Brain microvascular endothelial cell (primary cell): ENCODE results near the gene SH3PXD2B.

Source experiments
- DNase-seq: peaks from one replicate; pipeline ENCODE4 v3.0.0-alpha.2; 2020
- H3K27ac ChIP-seq: fragments of 250-450 bp; sonication (Bioruptor Pico); 2 replicates; pipeline ENCODE4 v1.5.1; 2020; ENCODE audit warnings: mild to moderate bottlenecking, moderate library complexity
- H3K27me3 ChIP-seq: fragments of 250-450 bp; sonication (Bioruptor Pico); replicated peaks from 2 replicates; pipeline ENCODE4 v1.5.1; 2020; ENCODE audit warnings: mild to moderate bottlenecking
- H3K36me3 ChIP-seq: fragments of 250-450 bp; sonication (Bioruptor Pico); replicated peaks from 2 replicates; pipeline ENCODE4 v1.5.1; 2020; ENCODE audit warnings: mild to moderate bottlenecking
- H3K4me3 ChIP-seq: 2 replicates; pipeline ENCODE4 v1.5.1; 2011; ENCODE audit warnings: low read depth, mild to moderate bottlenecking, control low read depth, low read length, moderate library complexity
- CTCF ChIP-seq: IDR thresholded peaks from 2 replicates; pipeline ENCODE4 v1.5.1; 2011; ENCODE audit warnings: low read depth, mild to moderate bottlenecking, moderate library complexity, low read length, control low read depth, inconsistent platforms; ENCODE audit errors: missing control alignments
- in situ Hi-C: cut with HindIII; loops from 2 replicates; pipeline ENCODE4 v1.10.0; 2017; ENCODE audit warnings: low sequenced_read_pairs, low pct_ligation_motif_present

Gene SH3PXD2B

GRCh38 chr5:172454358-172455086 lies at the start of gene SH3PXD2B:
SH3PXD2B (minus strand) TSS chr5:172454525; CDS start chr5:172454352, 173 bp downstream.
- in situ Hi-C loops = no loop called here
- no peaks in the 10 kb centered on the region for H3K36me3 ChIP-seq
- no peaks in the 10 kb centered on the region for H3K27me3 ChIP-seq
- H3K27ac ChIP-seq = peak within 1 kb of the TSS; percentile 72
- H3K4me3 ChIP-seq = peak within 1 kb of the TSS; percentile 93
- TF ChIP-seq CTCF = no peak
- no peak for DNase-seq

- DNase-seq = no peak
- Histone ChIP-seq H3K27ac (no peak overlapping the region), H3K36me3 (no peaks in the 10 kb centered on the region), H3K4me3 (no peak overlapping the region), H3K27me3 (peaks cover under 1% of the 10 kb centered on the region)
- in situ Hi-C loops = no loop called here
- TF ChIP-seq CTCF = no peak
These were observed 48.6 kb upstream of the SH3PXD2B start for GRCh38 chr5:172502969-172503368.

GRCh38 chr5:172502410-172502809 lies 48.1 kb upstream of the SH3PXD2B start:
- Histone ChIP-seq H3K4me3 (no peak overlapping the region), H3K27ac (no peak overlapping the region), H3K27me3 (no peaks in the 10 kb centered on the region), H3K36me3 (no peaks in the 10 kb centered on the region)
- TF ChIP-seq CTCF = no peak
- in situ Hi-C loops = no loop called here
- no peak for DNase-seq

- in situ Hi-C loops = no loop called here
- H3K36me3 ChIP-seq = no peaks in the 10 kb centered on the region
- H3K27ac ChIP-seq = no peak overlapping the region
- TF ChIP-seq CTCF = no peak
- no peaks in the 10 kb centered on the region for H3K27me3 ChIP-seq
- H3K4me3 ChIP-seq = no peak overlapping the region
- DNase-seq = no peak
These were observed 47.5 kb upstream of the SH3PXD2B start for GRCh38 chr5:172501708-172502320.

GRCh38 chr5:172499287-172499686 lies 45.0 kb upstream of the SH3PXD2B start:
- no peaks in the 10 kb centered on the region for H3K36me3 ChIP-seq
- in situ Hi-C loops = no loop called here
- no peak overlapping the region for H3K4me3 ChIP-seq
- no peak overlapping the region for H3K27ac ChIP-seq
- DNase-seq = no peak
- TF ChIP-seq CTCF = no peak
- no peaks in the 10 kb centered on the region for H3K27me3 ChIP-seq
